ENCODE results near the gene RANBP3. TPM values are rescaled to one million over a fixed set of nuclear protein-coding genes. Genes with fewer than 3 reads are reported as not detected.

Gene RANBP3
- total RNA-seq, 1 experiment from 2014 or later, result 44.1 TPM

GRCh38 chr19:6002591-6002990 is 24.7 kb upstream of the RANBP3 start:
- no peaks in the 10 kb centered on the region for H3K4me1 ChIP-seq (replicated peaks; ENCODE audit: insufficient read depth)
- no peak overlapping the region for H3K4me3 ChIP-seq
- no peaks in the 10 kb centered on the region for H3K79me2 ChIP-seq (ENCODE audit: low read depth)
- ChIA-PET CTCF (no interaction called here), POLR2A (ENCODE audit: unreplicated experiment) (no interaction called here)
- DNase-seq, result no peak
- no peak for TF ChIP-seq CTCF (conservative IDR thresholded peaks at IDR 0.05)
- no peak for TF ChIP-seq EZH2 (IDR thresholded peaks at IDR 0.05; ENCODE audit: low read depth)
- intact Hi-C loops (cut with micrococcal nuclease; ENCODE audit: unreplicated experiment), result no loop called here
- H3K36me3 ChIP-seq (ENCODE audit: low read depth), result no peaks in the 10 kb centered on the region
- H3K27me3 ChIP-seq (ENCODE audit: insufficient read depth, low read depth), result no peaks in the 10 kb centered on the region
- H3K9me3 ChIP-seq (ENCODE audit: insufficient read depth, low read depth), result no peaks in the 10 kb centered on the region
- no peak overlapping the region for H3K27ac ChIP-seq
- BruUV-seq (replicated peaks), result no TSS peak
- H4K20me1 ChIP-seq (ENCODE audit: insufficient read depth), result no peaks in the 10 kb centered on the region
- no peaks in the 10 kb centered on the region for H3F3A ChIP-seq (ENCODE audit: insufficient read depth, low read depth)
- H2AFZ ChIP-seq, result no peak overlapping the region
- no peaks in the 10 kb centered on the region for H3K9me2 ChIP-seq (ENCODE audit: insufficient read depth)
- no peak overlapping the region for H3K4me2 ChIP-seq

GRCh38 chr19:6000228-6000847 is 22.4 kb upstream of the RANBP3 start:
- Histone ChIP-seq H3K27me3 (ENCODE audit: insufficient read depth, low read depth) (no peaks in the 10 kb centered on the region), H3K4me3 (no peak overlapping the region), H4K20me1 (ENCODE audit: insufficient read depth) (no peaks in the 10 kb centered on the region), H2AFZ (no peak overlapping the region), H3K9me3 (ENCODE audit: insufficient read depth, low read depth) (no peaks in the 10 kb centered on the region), H3K4me2 (no peak overlapping the region), H3K36me3 (ENCODE audit: low read depth) (no peaks in the 10 kb centered on the region), H3K9me2 (ENCODE audit: insufficient read depth) (no peaks in the 10 kb centered on the region), H3K27ac (no peak overlapping the region), H3F3A (ENCODE audit: insufficient read depth, low read depth) (no peaks in the 10 kb centered on the region), H3K79me2 (ENCODE audit: low read depth) (no peaks in the 10 kb centered on the region), H3K4me1 (replicated peaks; ENCODE audit: insufficient read depth) (no peaks in the 10 kb centered on the region)
- DNase-seq, result no peak
- intact Hi-C loops (cut with micrococcal nuclease; ENCODE audit: unreplicated experiment), result no loop called here
- BruUV-seq (replicated peaks), result no TSS peak
- ChIA-PET POLR2A (ENCODE audit: unreplicated experiment) (no interaction called here), CTCF (interaction anchor here (1.1 kb wide), 1 partner anchor 325 kb away, joined by 3 read pairs; no protein-coding TSS in a partner anchor)
- TF ChIP-seq EZH2 (IDR thresholded peaks at IDR 0.05; ENCODE audit: low read depth) (no peak), CTCF (conservative IDR thresholded peaks at IDR 0.05) (no peak)

GRCh38 chr19:5999693-6000092 is 21.8 kb upstream of the RANBP3 start:
- intact Hi-C loops (cut with micrococcal nuclease; ENCODE audit: unreplicated experiment), result no loop called here
- H3K36me3 ChIP-seq (ENCODE audit: low read depth), result no peaks in the 10 kb centered on the region
- no TSS peak for BruUV-seq (replicated peaks)
- no peaks in the 10 kb centered on the region for H3F3A ChIP-seq (ENCODE audit: insufficient read depth, low read depth)
- TF ChIP-seq CTCF (conservative IDR thresholded peaks at IDR 0.05), result no peak
- TF ChIP-seq EZH2 (IDR thresholded peaks at IDR 0.05; ENCODE audit: low read depth), result no peak
- H3K4me2 ChIP-seq, result no peak overlapping the region
- DNase-seq, result no peak
- ChIA-PET POLR2A (ENCODE audit: unreplicated experiment) (no interaction called here), CTCF (interaction anchor here (0.6 to 1.1 kb wide), 2 partner anchors 326 to 481 kb away, joined by 3 to 6 read pairs; no protein-coding TSS in a partner anchor)
- H3K27ac ChIP-seq, result no peak overlapping the region
- H3K4me3 ChIP-seq, result no peak overlapping the region
- no peaks in the 10 kb centered on the region for H3K27me3 ChIP-seq (ENCODE audit: insufficient read depth, low read depth)
- no peaks in the 10 kb centered on the region for H3K9me2 ChIP-seq (ENCODE audit: insufficient read depth)
- H2AFZ ChIP-seq, result no peak overlapping the region
- no peaks in the 10 kb centered on the region for H4K20me1 ChIP-seq (ENCODE audit: insufficient read depth)
- no peaks in the 10 kb centered on the region for H3K9me3 ChIP-seq (ENCODE audit: insufficient read depth, low read depth)
- no peaks in the 10 kb centered on the region for H3K4me1 ChIP-seq (replicated peaks; ENCODE audit: insufficient read depth)
- no peaks in the 10 kb centered on the region for H3K79me2 ChIP-seq (ENCODE audit: low read depth)

Measured in PC-9 (cell line).